ENCODE data around the gene KIRREL3.

Gene KIRREL3

DNA sequence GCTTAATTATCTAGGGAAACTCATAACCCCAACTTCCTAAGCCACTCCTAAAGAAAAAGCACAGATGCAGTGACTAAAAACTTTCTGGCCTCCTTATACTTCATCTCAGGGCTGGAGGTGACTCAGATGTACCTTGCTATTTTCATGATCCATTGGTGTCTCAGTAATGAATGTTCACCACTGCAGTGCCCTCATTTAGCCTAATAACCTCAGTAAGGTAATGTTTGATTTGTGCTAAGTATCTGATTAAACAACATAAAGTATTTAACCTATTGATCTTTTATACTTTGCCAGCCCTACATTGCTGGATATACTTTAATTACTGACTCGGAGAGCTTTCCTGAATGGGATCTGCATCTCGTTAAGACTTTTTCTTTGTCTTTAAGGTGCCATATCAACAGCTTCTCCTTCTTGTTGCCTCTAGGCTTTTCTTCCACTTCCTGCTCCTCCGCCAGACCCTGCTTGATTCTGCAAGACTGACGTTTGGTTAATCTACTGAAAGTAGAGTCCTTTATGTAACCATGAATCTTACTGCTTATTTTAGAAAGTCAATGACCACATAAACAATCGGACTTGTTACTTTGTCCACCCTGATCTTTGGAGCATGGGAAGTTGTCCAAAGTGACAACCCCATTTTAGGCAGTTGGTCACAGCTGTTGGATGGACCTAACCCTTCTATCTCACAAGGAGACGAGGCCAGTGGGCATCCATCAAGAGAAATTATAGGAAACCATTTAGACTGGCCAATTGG lies 342.1 kb downstream of the KIRREL3 start:
- DNase-seq = no peak

DNA sequence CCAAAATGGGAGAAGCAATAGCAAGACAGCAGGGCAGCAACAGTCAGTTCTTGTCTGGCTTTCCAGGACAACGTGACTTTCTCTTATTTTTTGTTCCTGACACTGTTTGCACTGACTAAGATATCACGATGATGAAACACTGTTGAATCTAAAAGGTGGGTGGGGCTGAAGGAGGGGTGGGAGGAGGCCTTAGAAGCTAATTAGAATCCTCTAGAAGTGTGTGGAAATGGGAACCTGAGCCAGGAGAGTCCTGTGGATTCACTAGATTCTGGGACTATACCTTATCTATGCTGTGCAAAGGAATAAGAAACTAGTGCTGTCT lies 344.8 kb downstream of the KIRREL3 start:
- no peak for DNase-seq

DNA sequence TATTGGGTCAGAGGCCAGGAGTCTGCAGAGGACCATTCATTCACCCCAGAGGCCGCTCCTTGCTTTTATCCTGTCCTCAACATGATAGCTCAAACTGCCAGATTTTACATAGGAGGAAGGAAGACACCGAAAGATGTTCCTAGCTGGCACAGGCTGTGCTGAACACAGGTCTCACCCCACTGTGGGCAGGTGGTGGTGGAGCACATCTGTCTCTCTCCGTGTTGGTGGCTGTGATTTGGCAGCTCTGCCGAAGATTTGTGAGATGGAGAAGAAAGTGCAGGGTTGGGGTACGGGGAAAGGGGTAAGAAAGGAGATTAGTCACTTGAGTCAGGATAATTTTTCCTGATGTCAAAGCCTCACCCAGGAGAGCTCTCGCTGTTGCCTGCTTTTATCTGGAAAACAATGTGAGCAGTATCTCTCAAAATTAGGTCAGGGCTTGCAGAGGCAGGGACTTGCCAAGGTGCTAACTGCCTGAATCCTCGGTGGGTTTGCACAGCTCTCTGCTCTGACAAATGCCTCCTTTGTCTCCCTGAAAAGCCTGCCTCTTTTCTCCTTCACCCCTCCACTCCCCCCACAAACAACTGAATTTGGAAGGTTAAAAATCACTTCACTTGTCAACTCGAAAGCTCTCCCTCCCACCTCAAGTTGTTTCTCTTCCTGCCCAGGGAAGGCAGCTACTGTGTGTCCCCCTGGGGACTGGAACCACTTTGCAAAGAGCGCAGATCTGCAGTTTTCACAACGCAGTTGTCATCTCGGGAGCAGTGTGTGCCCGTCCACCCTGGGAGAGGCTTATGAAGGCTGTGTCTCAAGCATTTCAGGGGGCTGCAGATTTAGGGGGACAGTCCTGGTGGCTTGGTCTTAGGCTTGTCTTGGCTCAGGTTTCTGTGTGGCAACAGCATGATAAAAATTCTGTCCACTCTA lies 345.4 kb downstream of the KIRREL3 start:
- no peak for DNase-seq

DNA sequence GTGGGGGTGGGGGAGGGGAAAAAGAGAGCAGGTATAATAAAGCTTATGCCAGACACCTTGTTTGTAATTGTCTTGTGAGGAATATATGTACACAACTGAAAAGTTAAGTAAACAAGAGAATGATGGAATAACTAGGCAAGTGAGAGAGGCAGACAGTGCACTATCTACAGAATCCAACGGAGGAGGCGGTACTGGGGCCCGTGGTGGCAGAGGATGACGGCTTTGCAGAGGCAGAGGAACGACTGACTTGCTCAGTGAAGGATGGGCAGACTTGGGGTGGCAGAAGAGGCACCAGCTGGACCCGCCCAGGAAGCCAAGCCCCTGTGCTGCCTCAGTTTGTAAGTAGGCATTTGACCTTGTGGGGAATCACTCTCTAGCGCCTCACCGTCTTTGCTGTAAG lies 347.5 kb downstream of the KIRREL3 start:
- DNase-seq = no peak

DNA sequence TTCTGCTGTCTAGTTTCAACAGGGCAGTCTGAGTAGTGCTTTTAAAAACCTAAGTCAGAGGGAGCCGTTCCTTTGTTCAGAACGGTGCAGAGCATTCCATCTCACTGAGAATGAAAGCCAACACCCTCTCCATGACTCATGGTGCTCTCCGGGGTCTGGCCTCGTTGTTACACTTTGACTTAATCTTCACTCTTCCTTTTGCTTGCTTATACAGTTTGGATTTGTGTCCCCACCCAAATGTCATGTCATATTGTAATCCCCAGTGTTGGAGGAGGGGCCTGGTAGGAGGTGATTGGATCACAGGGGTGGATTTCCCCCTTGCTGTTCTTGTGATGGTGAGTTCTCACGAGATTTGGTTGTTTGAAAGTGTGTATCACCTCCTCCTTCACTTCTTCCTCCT lies 352.8 kb downstream of the KIRREL3 start:
- DNase-seq = no peak

DNA sequence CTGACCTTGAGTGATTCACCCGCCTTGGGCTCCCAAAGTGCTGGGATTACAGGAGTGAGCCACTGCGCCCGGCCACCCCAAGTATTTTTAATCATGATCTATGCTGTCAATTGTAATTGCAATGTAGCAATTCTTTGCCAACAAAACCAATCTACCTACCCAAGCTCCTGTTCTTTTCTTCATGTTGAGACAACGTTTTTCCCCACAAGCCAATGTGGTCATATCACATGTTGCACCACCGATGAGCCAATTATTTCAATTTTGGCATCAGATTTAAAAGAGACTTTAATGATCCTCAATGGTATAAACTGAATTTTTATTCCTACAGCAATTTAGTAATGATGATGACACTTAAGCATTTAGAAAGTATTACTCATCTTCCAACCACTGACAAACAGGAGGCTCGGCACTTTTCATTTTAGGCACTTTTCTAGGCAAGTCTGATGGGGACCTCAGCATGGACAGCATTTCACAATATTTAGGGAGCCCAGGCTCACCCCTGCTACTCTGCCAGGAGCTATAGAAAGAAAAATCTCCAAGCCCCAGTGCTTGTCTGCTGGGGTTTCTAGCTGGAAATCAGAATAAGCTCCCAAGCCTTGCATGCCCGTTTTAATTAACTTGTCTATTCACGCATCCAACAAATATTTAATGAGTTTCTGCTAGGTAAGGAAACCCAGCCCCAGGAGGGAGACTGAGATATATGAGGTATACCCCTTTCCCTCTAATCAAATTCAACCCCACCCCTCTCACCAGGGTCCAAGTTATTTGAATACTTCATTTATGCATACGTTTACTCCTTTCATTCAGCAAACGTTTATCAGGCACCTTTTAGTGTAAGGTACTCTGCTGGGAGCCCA lies 353.6 kb downstream of the KIRREL3 start:
- DNase-seq = no peak

DNA sequence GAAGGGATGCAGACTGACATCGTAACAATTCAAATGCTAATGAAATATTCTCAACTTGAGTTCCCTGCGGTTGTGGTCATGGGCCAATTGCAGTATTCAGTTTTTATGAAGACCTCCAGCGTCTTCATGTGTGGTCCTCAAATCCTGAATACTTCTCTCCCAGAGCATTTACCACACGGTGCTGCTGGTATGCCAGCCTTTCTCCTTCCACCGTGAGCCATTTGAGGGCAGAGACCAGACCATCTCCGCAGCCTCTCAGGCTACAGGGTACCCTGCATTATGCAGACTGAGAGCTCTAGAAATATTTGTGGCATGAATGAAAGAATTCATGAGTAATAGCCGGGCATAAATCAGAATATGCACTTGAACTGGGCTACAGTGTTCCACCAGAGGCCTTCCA lies 355.4 kb downstream of the KIRREL3 start:
- no peak for DNase-seq

DNA sequence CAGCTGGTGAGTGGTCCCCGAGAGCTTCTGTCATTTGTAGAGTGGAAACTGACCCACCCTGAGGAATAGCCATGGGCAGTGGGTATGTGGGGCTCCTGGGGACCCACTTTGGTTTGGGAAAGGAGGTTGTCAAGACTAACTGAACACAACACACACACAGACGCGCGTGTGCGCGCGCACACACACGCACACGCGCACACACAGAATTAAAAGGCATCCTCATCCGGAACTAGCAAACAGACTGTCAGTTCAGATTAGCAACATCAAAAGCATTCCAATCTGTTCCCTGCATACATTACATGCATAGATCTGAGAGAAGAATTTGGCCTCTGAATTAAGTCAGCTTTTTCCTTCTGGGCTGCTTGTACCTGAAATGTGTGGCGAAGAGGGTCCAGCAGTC lies 360.4 kb downstream of the KIRREL3 start:
- no peak for DNase-seq

DNA sequence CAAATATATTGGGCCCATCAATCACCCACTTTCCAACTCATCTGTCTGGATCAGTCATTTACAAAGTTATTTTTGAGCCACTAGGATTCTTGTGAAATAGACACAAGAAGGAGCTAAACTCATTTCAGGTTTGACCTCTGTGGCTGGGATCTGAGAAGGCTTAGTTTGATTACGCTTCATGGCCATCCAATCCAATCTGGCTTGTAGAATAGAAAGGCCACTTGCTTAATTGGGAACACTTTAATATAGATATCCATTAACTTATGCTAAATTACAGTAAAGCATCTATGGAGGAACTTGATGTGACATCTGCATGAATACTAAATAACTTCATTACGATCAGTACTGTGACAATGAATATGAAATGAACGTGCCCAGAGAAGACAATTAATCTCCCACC lies 360.9 kb downstream of the KIRREL3 start:
- no peak for DNase-seq

DNA sequence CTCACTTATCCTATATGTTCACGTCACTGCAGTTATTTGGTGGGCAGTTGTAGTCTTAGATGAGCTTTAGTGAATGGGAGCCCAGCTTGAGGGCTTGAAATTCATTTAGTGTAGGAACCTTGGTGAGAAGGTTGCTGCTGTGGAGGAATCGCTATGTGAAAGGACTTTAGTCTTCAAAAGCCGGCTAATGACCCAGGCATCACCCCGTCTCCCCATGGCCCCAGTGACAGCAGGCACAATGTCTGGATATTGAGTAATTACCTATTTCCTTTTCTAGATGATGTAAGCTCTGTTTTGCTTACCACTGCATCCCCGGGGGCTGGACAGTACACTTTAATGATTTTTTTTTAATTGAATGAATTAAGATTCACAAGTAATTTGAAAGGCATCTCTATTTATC lies 361.9 kb downstream of the KIRREL3 start:
- DNase-seq = no peak

DNA sequence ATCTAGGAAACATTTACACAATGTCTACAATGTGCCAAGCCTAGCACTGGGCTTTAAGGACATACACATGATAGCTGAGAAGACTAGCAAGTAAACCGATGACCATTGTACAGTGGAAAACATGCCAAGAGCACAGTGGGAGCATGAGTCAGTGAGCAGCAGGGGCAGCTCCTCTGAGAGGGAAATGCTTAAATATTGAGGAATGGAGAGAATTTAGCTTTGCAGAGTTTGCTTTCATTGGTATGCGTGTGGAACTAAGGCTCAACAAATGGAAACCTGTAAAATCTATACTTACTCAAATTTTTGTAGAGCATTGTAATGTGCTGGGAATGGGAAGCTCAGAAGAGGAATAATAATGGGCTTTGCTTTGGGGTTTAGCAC lies 362.8 kb downstream of the KIRREL3 start:
- no peak for DNase-seq

DNA sequence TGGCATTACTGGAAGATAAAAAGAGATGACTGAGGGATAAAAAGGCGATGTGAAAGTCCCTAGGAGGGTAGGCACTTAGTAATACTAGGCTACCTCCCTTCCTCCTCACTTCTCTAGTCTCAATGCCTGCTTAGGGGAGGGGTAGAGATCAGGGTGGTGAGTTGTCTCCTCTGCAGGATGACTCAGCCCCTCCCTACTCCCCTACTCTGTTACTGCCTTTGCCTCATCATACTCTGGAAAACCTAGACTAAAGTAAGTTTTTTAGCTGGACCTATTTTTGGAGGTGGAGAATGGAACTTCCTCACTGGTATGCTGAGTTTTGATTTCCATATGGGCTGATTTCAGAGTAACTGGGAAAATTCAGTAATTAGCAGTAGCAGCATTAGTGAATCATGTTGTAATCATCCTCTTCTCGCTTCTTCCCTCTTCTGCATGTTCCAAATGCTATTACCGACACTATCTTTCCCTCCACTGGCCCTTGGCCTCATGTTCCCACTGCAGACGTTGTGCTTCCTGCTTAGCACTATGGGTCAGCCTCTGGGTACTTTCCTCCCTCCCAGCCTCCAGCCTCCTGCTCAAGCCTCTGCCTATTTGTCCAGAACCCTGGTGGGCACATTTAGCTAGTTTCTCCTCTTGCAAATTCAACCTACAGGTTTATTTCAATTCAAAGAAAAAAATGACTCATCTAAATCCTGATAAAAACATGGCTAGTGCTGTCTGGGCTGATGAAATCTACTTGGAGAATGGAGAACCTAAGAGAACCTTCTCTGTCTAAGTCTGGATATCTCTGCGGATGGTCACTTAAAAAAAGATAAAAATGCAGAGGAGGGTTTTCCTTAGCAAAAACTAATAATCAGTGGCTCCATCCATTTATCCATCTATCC lies 363.4 kb downstream of the KIRREL3 start:
- DNase-seq = no peak

DNA sequence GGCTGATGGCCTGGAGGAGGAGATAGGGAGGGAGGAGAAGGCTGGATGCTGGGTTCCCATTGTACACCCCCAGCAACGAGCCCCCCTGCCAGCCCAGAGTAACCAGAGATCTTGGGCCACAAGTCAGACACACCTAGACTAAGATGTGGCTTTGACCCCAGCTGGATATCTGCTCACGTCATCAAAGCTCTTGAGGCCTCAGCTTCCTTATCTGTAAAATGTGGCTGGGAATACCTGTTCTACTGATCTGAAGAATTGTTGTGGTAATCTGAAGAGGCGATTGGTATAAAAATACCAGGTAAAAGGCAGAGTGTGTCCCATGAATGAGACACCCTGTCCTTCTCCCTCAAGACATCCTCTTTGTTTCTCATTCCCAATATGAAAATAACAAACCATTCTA lies 365.1 kb downstream of the KIRREL3 start:
- DNase-seq = no peak

DNA sequence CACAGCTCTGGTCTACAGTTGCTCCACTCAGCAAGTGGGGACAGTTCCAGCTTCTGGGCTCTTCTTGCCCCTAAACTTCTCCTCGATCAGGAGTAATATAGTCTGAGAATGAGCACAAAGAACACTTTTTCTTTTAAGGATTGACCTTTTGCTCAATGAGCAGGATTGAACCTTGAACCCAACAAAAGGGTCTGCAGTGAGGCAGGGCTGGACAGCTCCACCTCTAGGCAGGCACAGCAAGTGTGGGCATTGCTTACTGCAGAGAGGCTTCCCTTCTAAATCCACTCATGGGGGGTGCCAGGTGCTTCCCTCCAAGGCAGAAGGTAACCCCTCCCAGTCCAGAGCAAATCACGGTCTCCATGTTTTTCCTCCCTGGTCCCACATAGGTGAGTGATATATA lies 365.6 kb downstream of the KIRREL3 start:
- DNase-seq = no peak

DNA sequence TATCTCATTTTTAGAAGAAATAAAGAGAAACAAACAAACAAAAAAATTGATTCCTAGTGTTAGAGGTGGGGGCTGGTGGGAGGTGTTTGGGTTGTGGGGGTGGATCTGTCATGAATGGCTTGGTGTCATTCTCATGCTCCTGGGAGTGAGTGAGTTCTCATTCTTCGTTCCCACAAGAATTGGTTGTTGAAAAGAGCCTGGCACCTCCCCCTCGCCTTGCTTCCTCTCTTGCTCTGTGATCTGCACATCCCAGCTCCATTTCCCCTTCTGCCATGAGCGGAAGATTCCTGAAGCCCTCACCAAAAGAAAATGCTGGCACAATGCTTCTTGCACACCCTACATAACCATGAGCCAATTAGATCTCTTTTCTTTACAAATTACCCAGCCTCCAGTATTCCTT lies 367.2 kb downstream of the KIRREL3 start:
- no peak for DNase-seq

DNA sequence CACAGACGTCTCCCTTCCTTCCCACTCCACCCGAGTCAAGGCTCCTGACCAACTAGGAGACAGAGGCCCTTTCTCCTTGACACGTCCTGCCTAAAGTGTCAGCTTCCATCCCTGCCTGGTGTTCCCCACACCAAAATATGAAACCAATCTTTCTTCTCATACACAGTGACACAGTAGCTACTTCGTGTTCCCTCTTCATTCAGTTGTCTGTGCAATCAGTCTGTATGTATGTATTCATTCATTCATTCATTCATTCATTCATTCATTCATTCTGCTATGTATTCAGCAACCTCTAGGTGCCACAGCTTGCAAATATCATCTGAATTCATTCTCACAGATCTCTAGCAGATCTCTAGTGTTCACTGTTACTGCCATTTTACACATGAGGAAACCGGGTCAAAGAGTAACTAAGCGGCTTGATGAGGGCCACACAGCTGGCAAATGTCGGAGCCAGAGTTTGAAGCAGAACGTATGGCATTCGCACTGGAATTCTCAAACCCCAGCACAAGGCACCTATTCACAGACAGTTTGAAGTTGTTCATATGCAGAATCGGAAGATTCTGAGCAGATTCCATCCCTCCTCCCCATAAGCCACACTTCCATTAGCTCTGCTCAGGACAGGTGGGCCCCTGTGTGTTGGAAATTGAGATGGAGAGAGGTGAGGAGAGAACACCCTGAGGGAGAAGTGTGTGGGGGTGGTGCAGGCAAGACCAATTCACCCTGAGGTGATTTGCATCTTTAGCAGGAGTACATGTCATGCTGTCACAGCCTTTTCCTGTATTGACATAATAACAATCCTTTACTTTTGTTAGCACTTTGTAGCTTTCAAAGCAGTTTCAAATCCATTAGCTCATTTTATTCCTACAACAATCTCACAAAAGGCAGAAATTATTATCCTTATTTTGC lies 369.4 kb downstream of the KIRREL3 start:
- DNase-seq = no peak

DNA sequence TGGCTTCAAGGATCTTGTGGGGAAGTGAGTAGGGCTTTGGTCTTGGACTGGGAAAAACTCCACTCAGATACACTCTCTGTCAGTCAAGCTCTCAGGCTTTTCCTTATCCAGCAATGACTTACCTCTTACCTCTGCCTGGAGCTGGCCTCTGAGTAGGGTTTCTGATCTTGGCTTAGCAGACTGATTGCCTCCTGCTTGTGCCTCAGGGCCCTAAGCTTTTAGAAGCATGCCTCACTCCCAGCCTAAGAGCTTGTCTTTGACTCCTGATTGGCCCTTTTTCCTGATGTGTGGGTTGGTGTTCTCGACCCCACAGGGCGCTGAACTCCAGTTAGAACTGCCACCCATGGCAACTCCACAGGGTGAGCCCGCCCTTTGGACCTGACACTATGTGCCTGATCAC lies 370.1 kb downstream of the KIRREL3 start:
- DNase-seq = no peak

DNA sequence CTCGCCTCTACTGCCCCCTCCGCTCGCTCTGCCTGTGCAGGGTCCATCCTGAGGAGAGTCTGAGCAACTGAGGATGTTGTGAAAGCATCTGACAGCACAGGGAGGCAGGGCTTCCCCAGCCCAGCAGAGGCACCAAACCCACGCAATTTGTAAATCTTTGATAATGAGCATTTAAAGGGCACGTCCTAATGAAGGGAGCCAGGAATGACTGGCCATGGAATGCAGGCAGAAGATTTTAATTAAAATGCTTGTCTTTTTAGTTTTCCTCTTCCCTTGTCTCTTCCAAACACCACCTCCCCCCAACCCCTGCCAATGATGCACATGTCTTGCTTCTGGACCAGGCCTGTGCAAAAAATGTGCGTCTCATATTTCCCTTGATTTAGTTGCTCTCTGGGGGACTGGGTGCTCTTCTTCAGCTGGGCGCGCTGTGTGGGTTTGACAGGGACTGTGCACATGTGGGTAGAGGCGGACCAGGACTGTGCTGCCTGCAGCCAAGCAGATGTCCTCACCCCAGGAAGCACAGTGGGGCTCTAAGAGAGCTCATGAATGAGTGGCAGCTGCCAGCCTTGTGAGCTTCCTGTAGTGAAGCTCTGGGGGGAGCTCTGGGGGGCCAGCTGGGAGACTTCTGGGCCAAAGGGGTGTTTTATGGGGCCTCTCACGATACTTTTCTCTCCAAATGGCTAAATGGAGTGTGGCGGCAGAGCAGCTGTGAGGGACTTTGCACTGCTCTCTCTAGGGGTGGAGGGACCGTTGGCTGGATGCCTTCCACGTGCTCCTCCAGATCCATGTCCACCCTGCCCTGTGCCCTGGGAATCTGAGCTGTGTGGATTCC lies 371.6 kb downstream of the KIRREL3 start:
- DNase-seq = no peak

DNA sequence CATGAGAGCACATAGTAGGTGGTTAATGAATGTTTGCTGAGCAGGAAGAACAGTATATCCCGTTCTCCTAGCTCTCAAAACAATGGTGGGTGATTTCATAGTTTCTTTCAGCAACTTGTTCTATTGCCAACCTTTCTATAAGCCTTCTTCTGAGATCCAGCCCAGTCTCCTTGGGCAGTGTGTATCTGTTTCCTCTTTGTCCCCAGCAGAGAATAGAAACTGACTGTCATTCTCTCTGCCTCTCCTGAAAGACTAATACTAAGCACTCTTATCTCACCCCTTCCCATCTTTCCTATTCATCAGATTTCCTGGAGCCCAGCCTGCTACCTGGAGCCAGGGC lies 372.1 kb downstream of the KIRREL3 start:
- DNase-seq = no peak

DNA sequence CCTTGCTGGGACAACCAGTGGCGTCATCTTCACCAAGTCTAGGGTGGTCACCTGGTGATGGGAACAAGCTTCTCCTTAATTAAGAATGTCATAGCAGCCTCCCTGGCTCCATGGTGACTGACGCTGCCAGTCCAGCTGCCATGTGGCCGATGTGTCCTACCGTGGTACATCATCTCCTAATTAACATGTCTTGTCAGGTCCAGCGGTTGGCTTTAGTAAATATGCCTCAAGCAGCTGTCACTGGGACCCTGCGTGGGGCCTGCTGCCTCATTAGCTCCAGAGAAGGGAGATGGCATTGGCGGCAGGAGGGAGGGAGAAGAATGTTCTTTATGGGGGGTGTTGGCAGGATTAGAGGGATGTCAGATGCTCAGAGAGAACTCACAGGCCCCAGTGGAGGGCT lies 373.1 kb downstream of the KIRREL3 start:
- no peak for DNase-seq

DNA sequence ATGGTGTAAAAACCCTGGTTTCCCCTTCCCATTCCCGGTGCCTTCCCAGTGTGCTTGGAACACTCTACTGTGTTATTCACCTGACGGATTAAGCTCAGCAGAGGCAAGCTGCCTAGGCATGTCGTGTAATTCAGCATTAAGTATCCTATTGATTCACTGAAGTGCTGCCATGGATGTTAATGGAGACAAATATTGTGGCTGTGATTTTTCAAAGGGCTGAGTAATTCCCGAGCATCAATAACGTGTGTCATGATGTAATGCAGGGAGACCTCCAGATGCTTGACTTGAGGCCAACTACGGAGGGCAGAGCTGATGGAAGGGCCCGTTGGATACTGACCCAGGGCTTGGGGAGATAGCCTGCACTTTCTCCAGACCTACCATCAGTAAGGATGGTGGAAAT lies 376.1 kb downstream of the KIRREL3 start:
- DNase-seq = no peak
